GM21576 (cell line): ENCODE measurements around the gene CHGA.

Experiments
- ATAC-seq: cut with Tn5 transposase; IDR thresholded peaks from one replicate; pipeline ENCODE4 v1.9.1; 2021; ENCODE audit warnings: mild to moderate bottlenecking, moderate library complexity; ENCODE audit not compliant: unreplicated experiment

The CHGA gene

GRCh38 chr14:92976268-92976667 lies 53.3 kb downstream of the CHGA start:
- no peak for ATAC-seq

GRCh38 chr14:92978229-92979021 lies 55.5 kb downstream of the CHGA start:
- no peak for ATAC-seq

- ATAC-seq, result no peak
These were observed 57.9 kb downstream of the CHGA start for GRCh38 chr14:92980866-92981265.

GRCh38 chr14:92981726-92982125 lies 58.8 kb downstream of the CHGA start:
- no peak for ATAC-seq

- no peak for ATAC-seq
These were observed 60.0 kb downstream of the CHGA start for GRCh38 chr14:92982956-92983355.

GRCh38 chr14:92984082-92984788 lies 61.3 kb downstream of the CHGA start:
- no peak for ATAC-seq
